ENCODE measurements around the gene A2ML1. TPM values are rescaled to one million over a fixed set of nuclear protein-coding genes. Genes with fewer than 3 reads are reported as not detected.

The A2ML1 gene
- total and polyA plus RNA-seq, 2 donors (not counting 1 experiment from before 2014, with no cell fraction given): not detected

DNA sequence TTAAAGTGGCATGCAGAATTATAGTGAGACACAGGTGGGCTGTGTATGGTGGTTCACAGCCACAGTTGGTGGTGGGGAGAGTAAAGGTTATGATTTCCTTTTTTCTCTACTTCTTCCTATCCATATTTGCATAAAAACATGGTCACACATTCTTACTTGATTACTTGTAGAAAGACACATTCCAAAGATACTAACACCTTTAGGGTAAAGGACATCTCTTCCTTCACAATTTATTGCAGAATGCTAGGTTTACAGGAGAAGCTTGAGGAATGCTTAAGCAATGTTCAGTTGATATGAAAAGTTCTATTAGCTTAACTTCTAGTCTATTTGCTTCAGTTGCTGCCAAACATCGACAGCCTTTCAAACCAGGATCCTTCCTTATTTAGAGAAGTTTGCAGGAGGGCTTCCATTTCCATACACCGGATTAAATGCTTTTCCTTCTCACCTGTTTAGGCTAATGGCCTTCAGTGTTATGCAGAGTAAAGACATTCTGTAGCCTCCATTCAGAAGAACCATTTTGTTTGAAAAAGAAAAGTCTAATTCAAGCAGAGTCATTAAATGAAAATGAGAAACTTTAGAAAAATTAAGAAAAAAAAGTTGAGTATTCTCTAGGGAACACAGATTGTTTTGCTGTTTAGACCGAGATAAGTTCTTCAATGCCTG is 89.3 kb downstream of the A2ML1 start:
- Histone ChIP-seq H3K4me2 (ENCODE audit: extremely low read depth, insufficient read depth, low read length) (peak overlapping the region; percentile 41), H3K4me3 (replicated peaks in 1 of 4; ENCODE audit: control extremely low read depth in 1 of 4, insufficient read depth in 1 of 4, low read depth in 3 of 4, low read length in 4 of 4) (no peak overlapping the region), H3K27me3 (ENCODE audit: control insufficient read depth, insufficient read depth, low read length) (no peaks in the 10 kb centered on the region), H3K79me2 (ENCODE audit: control insufficient read depth, insufficient read depth, low read length) (no peaks in the 10 kb centered on the region), H2AFZ (ENCODE audit: low read length) (no peak overlapping the region), H3K9ac (ENCODE audit: insufficient read depth, low read length) (no peak overlapping the region), H3K27ac (ENCODE audit: insufficient read depth, low read length) (no peak overlapping the region), H4K20me1 (ENCODE audit: control insufficient read depth, extremely low read depth, insufficient read depth, low read length) (no peaks in the 10 kb centered on the region), H3K36me3 (ENCODE audit: control insufficient read depth, insufficient read depth, low read length) (no peaks in the 10 kb centered on the region), H3K4me1 (ENCODE audit: control insufficient read depth, extremely low read depth, insufficient read depth, low read length) (peaks cover 2% of the 10 kb centered on the region), H3K9me3 (ENCODE audit: control insufficient read depth, insufficient read depth, low read depth, low read length) (no peaks in the 10 kb centered on the region)
- TF ChIP-seq EZH2 (IDR thresholded peaks at IDR 0.05; ENCODE audit: low read length, missing control alignments): no peak
- TF ChIP-seq, protein P1, sequence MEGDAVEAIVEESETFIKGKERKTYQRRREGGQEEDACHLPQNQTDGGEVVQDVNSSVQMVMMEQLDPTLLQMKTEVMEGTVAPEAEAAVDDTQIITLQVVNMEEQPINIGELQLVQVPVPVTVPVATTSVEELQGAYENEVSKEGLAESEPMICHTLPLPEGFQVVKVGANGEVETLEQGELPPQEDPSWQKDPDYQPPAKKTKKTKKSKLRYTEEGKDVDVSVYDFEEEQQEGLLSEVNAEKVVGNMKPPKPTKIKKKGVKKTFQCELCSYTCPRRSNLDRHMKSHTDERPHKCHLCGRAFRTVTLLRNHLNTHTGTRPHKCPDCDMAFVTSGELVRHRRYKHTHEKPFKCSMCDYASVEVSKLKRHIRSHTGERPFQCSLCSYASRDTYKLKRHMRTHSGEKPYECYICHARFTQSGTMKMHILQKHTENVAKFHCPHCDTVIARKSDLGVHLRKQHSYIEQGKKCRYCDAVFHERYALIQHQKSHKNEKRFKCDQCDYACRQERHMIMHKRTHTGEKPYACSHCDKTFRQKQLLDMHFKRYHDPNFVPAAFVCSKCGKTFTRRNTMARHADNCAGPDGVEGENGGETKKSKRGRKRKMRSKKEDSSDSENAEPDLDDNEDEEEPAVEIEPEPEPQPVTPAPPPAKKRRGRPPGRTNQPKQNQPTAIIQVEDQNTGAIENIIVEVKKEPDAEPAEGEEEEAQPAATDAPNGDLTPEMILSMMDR (conservative IDR thresholded peaks at IDR 0.05 in 1 of 2, IDR thresholded peaks at IDR 0.05 in 1 of 2; ENCODE audit: low read depth in 1 of 2, low read length in 2 of 2): no peak
- no peak for DNase-seq (ENCODE audit: low read depth in 2 of 2)

DNA sequence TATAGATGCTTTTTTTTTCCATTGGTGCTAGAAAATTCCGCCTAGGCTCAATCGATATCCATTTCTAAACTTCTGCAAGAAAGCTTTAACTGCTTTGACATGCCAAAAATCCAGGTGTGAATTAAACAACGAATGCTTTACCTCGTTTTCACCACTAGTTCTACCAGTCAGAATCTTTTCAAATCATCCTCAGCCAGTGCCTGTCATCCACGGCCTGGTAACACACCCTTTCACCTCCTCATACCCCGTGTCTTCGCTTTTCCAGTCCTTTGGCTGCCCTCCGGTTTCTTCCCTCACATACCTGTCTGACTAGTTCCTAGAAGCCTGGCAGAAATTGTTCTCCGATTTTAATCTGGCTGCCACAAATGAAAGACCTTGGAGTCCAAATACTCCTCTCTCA is 90.5 kb downstream of the A2ML1 start:
- no peak overlapping the region for H3K9ac ChIP-seq (ENCODE audit: insufficient read depth, low read length)
- H3K79me2 ChIP-seq (ENCODE audit: control insufficient read depth, insufficient read depth, low read length): no peaks in the 10 kb centered on the region
- TF ChIP-seq, protein P1 (conservative IDR thresholded peaks at IDR 0.05 in 1 of 2, IDR thresholded peaks at IDR 0.05 in 1 of 2; ENCODE audit: low read depth in 1 of 2, low read length in 2 of 2): peak; percentile 4
- TF ChIP-seq EZH2 (IDR thresholded peaks at IDR 0.05; ENCODE audit: low read length, missing control alignments): no peak
- peaks cover 2% of the 10 kb centered on the region for H3K4me1 ChIP-seq (ENCODE audit: control insufficient read depth, extremely low read depth, insufficient read depth, low read length)
- H3K4me3 ChIP-seq (replicated peaks in 1 of 4; ENCODE audit: control extremely low read depth in 1 of 4, insufficient read depth in 1 of 4, low read depth in 3 of 4, low read length in 4 of 4): peak overlapping the region in 3 of 4 experiments; percentile 62 to 77 (median 70)
- no peak for DNase-seq (ENCODE audit: low read depth in 2 of 2)
- H3K27ac ChIP-seq (ENCODE audit: insufficient read depth, low read length): no peak overlapping the region
- no peaks in the 10 kb centered on the region for H4K20me1 ChIP-seq (ENCODE audit: control insufficient read depth, extremely low read depth, insufficient read depth, low read length)
- H3K9me3 ChIP-seq (ENCODE audit: control insufficient read depth, insufficient read depth, low read depth, low read length): no peaks in the 10 kb centered on the region
- no peaks in the 10 kb centered on the region for H3K27me3 ChIP-seq (ENCODE audit: control insufficient read depth, insufficient read depth, low read length)
- H3K4me2 ChIP-seq (ENCODE audit: extremely low read depth, insufficient read depth, low read length): peak overlapping the region; percentile 84
- H3K36me3 ChIP-seq (ENCODE audit: control insufficient read depth, insufficient read depth, low read length): no peaks in the 10 kb centered on the region
- no peak overlapping the region for H2AFZ ChIP-seq (ENCODE audit: low read length)

DNA sequence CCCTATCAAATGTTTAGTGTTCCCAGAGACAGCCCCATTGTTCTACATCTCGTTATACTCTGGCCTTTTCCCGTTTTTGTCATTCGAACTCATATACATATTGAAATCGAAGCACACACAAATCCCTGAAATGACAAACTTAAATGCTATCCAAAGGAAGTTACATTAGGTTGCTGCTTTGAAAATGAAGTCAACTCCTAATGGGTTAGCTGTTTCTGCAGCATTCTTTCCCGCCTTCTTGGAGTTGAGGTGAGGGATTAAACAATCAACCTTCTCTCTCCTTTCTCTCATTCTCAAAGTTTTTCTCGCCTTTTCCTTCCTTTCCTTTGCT is 91.2 kb downstream of the A2ML1 start:
- Histone ChIP-seq H3K79me2 (ENCODE audit: control insufficient read depth, insufficient read depth, low read length) (no peaks in the 10 kb centered on the region), H4K20me1 (ENCODE audit: control insufficient read depth, extremely low read depth, insufficient read depth, low read length) (no peaks in the 10 kb centered on the region), H3K36me3 (ENCODE audit: control insufficient read depth, insufficient read depth, low read length) (no peaks in the 10 kb centered on the region), H3K4me1 (ENCODE audit: control insufficient read depth, extremely low read depth, insufficient read depth, low read length) (peaks cover 2% of the 10 kb centered on the region), H3K9me3 (ENCODE audit: control insufficient read depth, insufficient read depth, low read depth, low read length) (no peaks in the 10 kb centered on the region), H3K27me3 (ENCODE audit: control insufficient read depth, insufficient read depth, low read length) (no peaks in the 10 kb centered on the region), H3K9ac (ENCODE audit: insufficient read depth, low read length) (no peak overlapping the region), H3K4me2 (ENCODE audit: extremely low read depth, insufficient read depth, low read length) (peak overlapping the region; percentile 84), H3K27ac (ENCODE audit: insufficient read depth, low read length) (peak overlapping the region; percentile 91), H2AFZ (ENCODE audit: low read length) (peak overlapping the region; percentile 76), H3K4me3 (replicated peaks in 1 of 4; ENCODE audit: control extremely low read depth in 1 of 4, insufficient read depth in 1 of 4, low read depth in 3 of 4, low read length in 4 of 4) (peak overlapping the region; percentile 62 to 77 (median 66))
- TF ChIP-seq, protein P1 (conservative IDR thresholded peaks at IDR 0.05 in 1 of 2, IDR thresholded peaks at IDR 0.05 in 1 of 2; ENCODE audit: low read depth in 1 of 2, low read length in 2 of 2): no peak
- TF ChIP-seq EZH2 (IDR thresholded peaks at IDR 0.05; ENCODE audit: low read length, missing control alignments): no peak
- peak in 1 of 2 donors; percentile 15 for DNase-seq (ENCODE audit: low read depth in 2 of 2)

All from fibroblast of lung (primary cell).